Esophagus squamous epithelium (tissue), 4 donors: ENCODE results near the gene CHPF2.

Source experiments
- CTCF ChIP-seq, 6 experiments: fragments of 450-650 bp in 4 of 6; fragments of 200-600 bp in 2 of 6; sonication (generic) in 2 of 6; IDR thresholded peaks; one replicate each; pipeline ENCODE4 v1.5.1; 2016 to 2019; ENCODE audit warnings: antibody characterized with exemption in 6 of 6, mild to moderate bottlenecking in 4 of 6, moderate library complexity in 4 of 6
- POLR2A ChIP-seq, 4 donors: fragments of 450-650 bp; IDR thresholded peaks; one replicate each; pipeline ENCODE4 v1.6.1; 2017; ENCODE audit warnings: antibody characterized with exemption in 4 of 4, mild to moderate bottlenecking in 4 of 4, moderate library complexity in 3 of 4

- TF ChIP-seq CTCF (IDR thresholded peaks at IDR 0.05) = no peak
- TF ChIP-seq POLR2A (IDR thresholded peaks at IDR 0.05) = no peak
Observed at GRCh38 chr7:151235091-151235787, 3.0 kb downstream of the CHPF2 start.
